OCI-LY7 (cell line): ENCODE results near the gene CTNNA2. TPM values are rescaled to one million over a fixed set of nuclear protein-coding genes. Genes with fewer than 3 reads are reported as not detected.

Experiments used
- BruUV-seq: library from RNA; stranded (reverse); fragments of 400-500 nt; replicated peaks from 2 replicates; lab custom pipeline; 2021; lab: Mats Ljungman, UMichigan
- CTCF ChIA-PET: fragments of 300-600 bp; sonication (Branson Sonifier 250); formaldehyde crosslinking; loops from one replicate; lab custom pipeline; 2022; ENCODE audit warnings: antibody characterized with exemption; ENCODE audit not compliant: unreplicated experiment; lab: Charles Lee
- POLR2A ChIA-PET: fragments of 300-600 bp; sonication (Branson Sonifier 250); formaldehyde crosslinking; loops from one replicate; lab custom pipeline; 2022; ENCODE audit warnings: antibody characterized with exemption; lab: Charles Lee
- DNase-seq: peaks from one replicate; pipeline ENCODE4 v3.0.0-alpha.2; 2015; ENCODE audit warnings: low spot score
- H2AFZ ChIP-seq: fragments of 200-600 bp; sonication (generic), shearing (Covaris generic); 2 replicates; pipeline ENCODE4 v1.6.1; 2014; ENCODE audit warnings: mild to moderate bottlenecking, antibody characterized with exemption, low read length, moderate library complexity
- H3K27ac ChIP-seq: fragments of 200-600 bp; sonication (generic); 2 replicates; pipeline ENCODE4 v1.5.1; 2014; ENCODE audit warnings: mixed run types, low read depth, mild to moderate bottlenecking, moderate library complexity, low read length, inconsistent platforms; ENCODE audit not compliant: poor library complexity, severe bottlenecking
- H3K36me3 ChIP-seq: fragments of 200-600 bp; sonication (generic); 2 replicates; pipeline ENCODE4 v1.6.1; 2014; ENCODE audit warnings: mild to moderate bottlenecking, antibody characterized with exemption, low read length, moderate library complexity, mixed read lengths; ENCODE audit not compliant: insufficient read depth
- H3K4me1 ChIP-seq: fragments of 200-600 bp; sonication (generic); 2 replicates; pipeline ENCODE4 v1.5.1; 2014; ENCODE audit warnings: mild to moderate bottlenecking, low read length; ENCODE audit not compliant: insufficient read depth, poor library complexity, severe bottlenecking
- H3K4me2 ChIP-seq: fragments of 200-600 bp; sonication (generic); 2 replicates; pipeline ENCODE4 v1.6.1; 2014; ENCODE audit warnings: mild to moderate bottlenecking, low read length
- H3K4me3 ChIP-seq: fragments of 200-600 bp; sonication (generic); 2 replicates; pipeline ENCODE4 v1.5.1; 2014; ENCODE audit warnings: mild to moderate bottlenecking, low read depth, low read length; ENCODE audit not compliant: poor library complexity, severe bottlenecking
- H3K79me2 ChIP-seq: fragments of 200-600 bp; sonication (generic); 2 replicates; pipeline ENCODE4 v1.6.1; 2016; ENCODE audit warnings: low read depth, mild to moderate bottlenecking, low read length, moderate library complexity, mixed read lengths; ENCODE audit not compliant: insufficient read depth
- H3K9me2 ChIP-seq: fragments of 200-600 bp; sonication (generic); 2 replicates; pipeline ENCODE4 v1.6.1; 2016; ENCODE audit warnings: mild to moderate bottlenecking, low read length, mixed read lengths; ENCODE audit not compliant: insufficient read depth
- H3K9me3 ChIP-seq: fragments of 200-600 bp; sonication (generic); 2 replicates; pipeline ENCODE4 v1.6.1; 2014; ENCODE audit warnings: mild to moderate bottlenecking, mixed run types, low read length, mixed read lengths
- H4K20me1 ChIP-seq: fragments of 200-600 bp; sonication (generic); 2 replicates; pipeline ENCODE4 v1.6.1; 2014; ENCODE audit warnings: mild to moderate bottlenecking, antibody characterized with exemption, low read length, moderate library complexity, mixed read lengths; ENCODE audit not compliant: insufficient read depth
- EZH2phosphoT487 ChIP-seq: fragments of 200-600 bp; sonication (generic); IDR thresholded peaks from 2 replicates; pipeline ENCODE4 v1.6.1; 2018; ENCODE audit warnings: low read depth, borderline replicate concordance, mild to moderate bottlenecking, mixed run types, antibody characterized with exemption, low read length, moderate library complexity, mixed read lengths
- intact Hi-C: fragments of 100-400 bp; cut with micrococcal nuclease; formaldehyde crosslinking; loops from one replicate; pipeline ENCODE4 v1.10.0; 2022; ENCODE audit not compliant: unreplicated experiment
- microRNA-seq: library from miRNA; unstranded; fragments of <30 nt; microRNA quantifications from one replicate; pipeline ENCODE4 v1.2.0, GENCODE V29; 2022; ENCODE audit warnings: borderline replicate concordance
- small RNA-seq: library from RNA; depleted of rRNA; stranded (forward); fragments of <200 nt; gene quantifications from one replicate; pipeline ENCODE3, GENCODE V24; 2014
- total RNA-seq, 2 experiments: library from RNA; depleted of rRNA in 1 of 2; stranded (reverse); fragments of >200 nt in 1 of 2; shearing (Covaris generic) in 1 of 2; gene quantifications; 2 replicates each; pipeline ENCODE4 v1.2.3, GENCODE V29; 2014 to 2022
- TF ChIP-seq, protein P1 (sequence below): fragments of 200-600 bp; sonication (generic); conservative IDR thresholded peaks from 2 replicates; pipeline ENCODE4 v1.5.1; 2014; ENCODE audit warnings: mild to moderate bottlenecking, antibody characterized with exemption, low read length, moderate library complexity, mixed read lengths

The CTNNA2 gene
- total RNA-seq, 2 experiments from 2014 or later, result 0.19 to 2.7 TPM

- intact Hi-C loops, result no loop called here
These were observed 1157.9 kb downstream of the CTNNA2 start for GRCh38 chr2:80670763-80671162.

GRCh38 chr2:80687524-80687923 is 1174.7 kb downstream of the CTNNA2 start:
- no peak for TF ChIP-seq EZH2phosphoT487
- TF ChIP-seq, protein P1, sequence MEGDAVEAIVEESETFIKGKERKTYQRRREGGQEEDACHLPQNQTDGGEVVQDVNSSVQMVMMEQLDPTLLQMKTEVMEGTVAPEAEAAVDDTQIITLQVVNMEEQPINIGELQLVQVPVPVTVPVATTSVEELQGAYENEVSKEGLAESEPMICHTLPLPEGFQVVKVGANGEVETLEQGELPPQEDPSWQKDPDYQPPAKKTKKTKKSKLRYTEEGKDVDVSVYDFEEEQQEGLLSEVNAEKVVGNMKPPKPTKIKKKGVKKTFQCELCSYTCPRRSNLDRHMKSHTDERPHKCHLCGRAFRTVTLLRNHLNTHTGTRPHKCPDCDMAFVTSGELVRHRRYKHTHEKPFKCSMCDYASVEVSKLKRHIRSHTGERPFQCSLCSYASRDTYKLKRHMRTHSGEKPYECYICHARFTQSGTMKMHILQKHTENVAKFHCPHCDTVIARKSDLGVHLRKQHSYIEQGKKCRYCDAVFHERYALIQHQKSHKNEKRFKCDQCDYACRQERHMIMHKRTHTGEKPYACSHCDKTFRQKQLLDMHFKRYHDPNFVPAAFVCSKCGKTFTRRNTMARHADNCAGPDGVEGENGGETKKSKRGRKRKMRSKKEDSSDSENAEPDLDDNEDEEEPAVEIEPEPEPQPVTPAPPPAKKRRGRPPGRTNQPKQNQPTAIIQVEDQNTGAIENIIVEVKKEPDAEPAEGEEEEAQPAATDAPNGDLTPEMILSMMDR, result no peak
- ChIA-PET POLR2A (interaction anchor here (0.6 to 1.8 kb wide), 2 partner anchors 24 to 116 kb away, joined by 3 read pairs; no protein-coding TSS in a partner anchor), CTCF (no interaction called here)
- H3K4me3 ChIP-seq, result no peak overlapping the region
- no TSS peak for BruUV-seq
- H3K4me2 ChIP-seq, result no peak overlapping the region
- intact Hi-C loops, result no loop called here
- H3K36me3 ChIP-seq, result no peaks in the 10 kb centered on the region
- no peak for DNase-seq
- H4K20me1 ChIP-seq, result no peaks in the 10 kb centered on the region
- no peaks in the 10 kb centered on the region for H3K9me2 ChIP-seq
- H3K27ac ChIP-seq, result no peak overlapping the region
- no peak overlapping the region for H2AFZ ChIP-seq
- H3K9me3 ChIP-seq, result no peaks in the 10 kb centered on the region
- no peaks in the 10 kb centered on the region for H3K79me2 ChIP-seq
- H3K4me1 ChIP-seq, result no peaks in the 10 kb centered on the region

More at GRCh38 chr2:80670763-80671162, 1157.9 kb downstream of the CTNNA2 start:
- TF ChIP-seq EZH2phosphoT487, result no peak
- TF ChIP-seq, protein P1, result no peak
- no peaks in the 10 kb centered on the region for H3K79me2 ChIP-seq
- BruUV-seq, result no TSS peak
- H3K4me3 ChIP-seq, result no peak overlapping the region
- no peaks in the 10 kb centered on the region for H3K4me1 ChIP-seq
- H2AFZ ChIP-seq, result no peak overlapping the region
- no peak overlapping the region for H3K4me2 ChIP-seq
- no peak overlapping the region for H3K27ac ChIP-seq
- DNase-seq, result no peak
- H4K20me1 ChIP-seq, result no peaks in the 10 kb centered on the region
- no peaks in the 10 kb centered on the region for H3K36me3 ChIP-seq
- H3K9me3 ChIP-seq, result no peaks in the 10 kb centered on the region
- no peaks in the 10 kb centered on the region for H3K9me2 ChIP-seq
- ChIA-PET POLR2A (interaction anchor here (0.7 kb wide), 1 partner anchor 25 kb away, joined by 3 read pairs; no protein-coding TSS in a partner anchor), CTCF (no interaction called here)

DNA sequence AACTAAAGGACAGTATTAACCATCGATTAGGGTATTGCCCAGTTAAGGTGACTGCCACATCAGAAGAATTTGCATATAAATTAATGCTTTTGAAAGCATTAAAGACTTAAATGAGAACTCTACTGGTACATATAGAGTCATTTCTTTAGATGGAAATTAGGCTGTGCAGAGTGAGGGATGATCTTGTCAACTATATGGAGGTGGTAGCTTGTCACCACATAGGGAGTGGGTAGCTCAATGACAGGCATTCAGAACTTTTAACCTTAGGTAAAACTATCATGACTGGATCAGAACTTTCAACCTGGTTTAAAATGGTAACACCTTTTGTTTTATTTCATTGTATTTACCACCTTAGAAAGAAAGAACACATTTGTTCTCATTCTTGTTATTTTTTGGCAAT is 1176.3 kb downstream of the CTNNA2 start:
- no TSS peak for BruUV-seq
- ChIA-PET CTCF (no interaction called here), POLR2A (interaction anchor here (0.6 kb wide), 1 partner anchor 70 kb away, joined by 3 read pairs; no protein-coding TSS in a partner anchor)
- H3K4me1 ChIP-seq, result no peaks in the 10 kb centered on the region
- no peaks in the 10 kb centered on the region for H3K36me3 ChIP-seq
- DNase-seq, result no peak
- intact Hi-C loops, result no loop called here
- no peak overlapping the region for H3K4me2 ChIP-seq
- H3K9me3 ChIP-seq, result no peaks in the 10 kb centered on the region
- H3K4me3 ChIP-seq, result no peak overlapping the region
- no peaks in the 10 kb centered on the region for H3K79me2 ChIP-seq
- no peaks in the 10 kb centered on the region for H4K20me1 ChIP-seq
- no peak overlapping the region for H3K27ac ChIP-seq
- TF ChIP-seq EZH2phosphoT487, result no peak
- TF ChIP-seq, protein P1, result no peak
- H3K9me2 ChIP-seq, result no peaks in the 10 kb centered on the region
- no peak overlapping the region for H2AFZ ChIP-seq

Small RNA genes within 50 kb of the gene (microRNA-seq; reads per million reads assigned to microRNA genes)
- not detected for gene MIR4264
- gene MIR8080, result not detected

Small RNA genes within 50 kb of the gene (small RNA-seq; reads per million reads assigned to genes)
- gene MIR4264, result not detected
- gene MIR8080, result not detected
- not detected for gene RNU6-561P
